Measurements from ENCODE around the gene RNF25. TPM values are rescaled to one million over a fixed set of nuclear protein-coding genes. Genes with fewer than 3 reads are reported as not detected.

Gene RNF25
- total RNA-seq, 1 experiment from 2014 or later, result 40.7 TPM

DNA sequence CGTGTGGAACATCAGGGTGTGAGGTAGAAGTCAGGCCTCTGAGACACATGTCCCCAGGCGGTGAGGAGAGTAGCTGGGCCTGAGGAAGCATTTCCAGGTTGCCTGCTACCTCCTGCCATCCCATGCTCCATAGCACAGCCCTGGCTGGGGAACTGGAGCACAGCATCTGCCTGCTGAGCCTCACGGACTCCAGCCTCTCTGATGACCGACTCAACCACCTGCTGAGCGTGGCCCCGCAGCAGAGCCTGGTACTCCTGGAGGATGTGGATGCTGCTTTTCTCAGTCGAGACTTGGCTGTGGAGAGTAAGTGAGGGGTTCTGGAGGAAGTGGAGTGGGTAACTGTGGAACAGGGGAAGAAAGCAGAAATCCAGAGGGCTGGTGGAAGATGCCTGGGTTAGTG, 9.4 kb downstream of the RNF25 start:
- no peak overlapping the region for H3K4ac ChIP-seq (ENCODE audit: low read depth, low read length)
- H3K9ac ChIP-seq (ENCODE audit: extremely low read depth, insufficient read length, low read length), result no peak overlapping the region
- no peaks in the 10 kb centered on the region for H3K27me3 Mint-ChIP-seq (ENCODE audit: low read depth)
- no peak overlapping the region for H2BK120ac ChIP-seq (ENCODE audit: low read depth, low read length, poor library complexity, severe bottlenecking)
- no peaks in the 10 kb centered on the region for H3K9me3 Mint-ChIP-seq
- no peak overlapping the region for H4K8ac ChIP-seq (replicated peaks; ENCODE audit: insufficient read length, low read depth, low read length)
- no peak overlapping the region for H3K18ac ChIP-seq (ENCODE audit: insufficient read length, low read depth, low read length)
- no peak overlapping the region for H2AK5ac ChIP-seq (ENCODE audit: insufficient read length, low read length)
- TF ChIP-seq, protein P1, sequence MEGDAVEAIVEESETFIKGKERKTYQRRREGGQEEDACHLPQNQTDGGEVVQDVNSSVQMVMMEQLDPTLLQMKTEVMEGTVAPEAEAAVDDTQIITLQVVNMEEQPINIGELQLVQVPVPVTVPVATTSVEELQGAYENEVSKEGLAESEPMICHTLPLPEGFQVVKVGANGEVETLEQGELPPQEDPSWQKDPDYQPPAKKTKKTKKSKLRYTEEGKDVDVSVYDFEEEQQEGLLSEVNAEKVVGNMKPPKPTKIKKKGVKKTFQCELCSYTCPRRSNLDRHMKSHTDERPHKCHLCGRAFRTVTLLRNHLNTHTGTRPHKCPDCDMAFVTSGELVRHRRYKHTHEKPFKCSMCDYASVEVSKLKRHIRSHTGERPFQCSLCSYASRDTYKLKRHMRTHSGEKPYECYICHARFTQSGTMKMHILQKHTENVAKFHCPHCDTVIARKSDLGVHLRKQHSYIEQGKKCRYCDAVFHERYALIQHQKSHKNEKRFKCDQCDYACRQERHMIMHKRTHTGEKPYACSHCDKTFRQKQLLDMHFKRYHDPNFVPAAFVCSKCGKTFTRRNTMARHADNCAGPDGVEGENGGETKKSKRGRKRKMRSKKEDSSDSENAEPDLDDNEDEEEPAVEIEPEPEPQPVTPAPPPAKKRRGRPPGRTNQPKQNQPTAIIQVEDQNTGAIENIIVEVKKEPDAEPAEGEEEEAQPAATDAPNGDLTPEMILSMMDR (conservative IDR thresholded peaks at IDR 0.05), result no peak
- no peak overlapping the region for H3K27ac Mint-ChIP-seq
- H3K23ac ChIP-seq (ENCODE audit: insufficient read length, low read depth, low read length), result no peak overlapping the region
- no peaks in the 10 kb centered on the region for H3K79me2 ChIP-seq (ENCODE audit: insufficient read depth, low read length)
- H2AFZ ChIP-seq (ENCODE audit: low read length), result no peak overlapping the region
- no peak overlapping the region for H2BK12ac ChIP-seq (ENCODE audit: insufficient read length, low read depth, low read length)
- no peak overlapping the region for H3K14ac ChIP-seq (ENCODE audit: insufficient read depth, low read length)
- peaks cover 11 to 12% of the 10 kb centered on the region in 2 experiments for H3K4me1 Mint-ChIP-seq
- no peak overlapping the region for H2BK20ac ChIP-seq (ENCODE audit: low read depth, low read length, poor library complexity, severe bottlenecking)
- H2BK5ac ChIP-seq (ENCODE audit: insufficient read length, low read length), result no peak overlapping the region
- no peaks in the 10 kb centered on the region for H3K27me3 ChIP-seq (ENCODE audit: insufficient read depth, low read length)
- no peaks in the 10 kb centered on the region for H4K20me1 ChIP-seq (ENCODE audit: control insufficient read depth, insufficient read depth, insufficient read length)
- H3T11ph ChIP-seq (ENCODE audit: low read length), result no peak overlapping the region
- 0 out of 5 replicates have a peak overlapping the region, but pooled peaks of 1 of the 2 experiments have one; percentile 0 for H3K4me3 Mint-ChIP-seq
- H2BK15ac ChIP-seq (ENCODE audit: low read depth, low read length), result no peak overlapping the region
- H3K79me1 ChIP-seq (ENCODE audit: insufficient read depth, low read depth, low read length, poor library complexity, severe bottlenecking), result no peaks in the 10 kb centered on the region
- DNase-seq, result no peak
- no peak overlapping the region for H3K27ac ChIP-seq (ENCODE audit: insufficient read length, low read depth, low read length)
- WGBS (ENCODE audit: extremely low coverage, insufficient read length, low lambda C conversion rate), result no CpG with 5 or more reads among the region's 7 CpGs
- no peak overlapping the region for H4K91ac ChIP-seq (ENCODE audit: insufficient read length, low read depth, low read length)
- H4K5ac ChIP-seq (ENCODE audit: insufficient read length, low read depth, low read length), result no peak overlapping the region
- peaks cover 11% of the 10 kb centered on the region for H3K23me2 ChIP-seq (ENCODE audit: insufficient read length, low read depth, low read length, poor library complexity, severe bottlenecking)
- H3K4me1 ChIP-seq (ENCODE audit: insufficient read depth, low read length), result peaks cover 2% of the 10 kb centered on the region; the same call in 1 of the 2 replicates
- H3K36me3 Mint-ChIP-seq (ENCODE audit: insufficient read depth in 1 of 3, low read depth in 3 of 3), result peaks cover 36 to 60% (median 52%) of the 10 kb centered on the region in 3 experiments
- no peaks in the 10 kb centered on the region for H3K9me3 ChIP-seq (ENCODE audit: control insufficient read depth, low read depth, low read length)
- no peak overlapping the region for H3K4me2 ChIP-seq (ENCODE audit: insufficient read depth, insufficient read length, low read length)
- no peak overlapping the region for H3K56ac ChIP-seq (ENCODE audit: insufficient read length, low read depth, low read length)

All from H9 (cell line).